HepG2 (cell line): Measurements from ENCODE around the gene TTBK1. TPM values are rescaled to one million over a fixed set of nuclear protein-coding genes. Genes with fewer than 3 reads are reported as not detected.

Experiments used
- AHR ChIP-seq: IDR thresholded peaks from 2 replicates; pipeline ENCODE4 v1.6.1; 2018; ENCODE audit warnings: missing genetic modification reagents, missing compliant biosample characterization
- FOXA1 ChIP-seq, 2 experiments: fragments of 450-650 bp in 1 of 2; sonication (generic) in 1 of 2; formaldehyde crosslinking in 1 of 2; IDR thresholded peaks; 2 replicates each; pipeline versions ENCODE4 v1.4.0 to v1.6.1; 2016 to 2020; ENCODE audit warnings: missing genetic modification reagents in 1 of 2
- FOXK1 ChIP-seq: sonication (generic); formaldehyde crosslinking; IDR thresholded peaks from 2 replicates; pipeline ENCODE4 v1.4.0; 2020; ENCODE audit warnings: low read depth, missing genetic modification reagents, borderline replicate concordance
- HNRNPK ChIP-seq: fragments of 200-400 bp; formaldehyde crosslinking; IDR thresholded peaks from 2 replicates; pipeline ENCODE4 v1.6.1; 2018; ENCODE audit warnings: low read length, low read depth, moderate library complexity, mild to moderate bottlenecking; ENCODE audit not compliant: poor library complexity, severe bottlenecking
- MTF1 ChIP-seq: sonication (generic); formaldehyde crosslinking; IDR thresholded peaks from 2 replicates; pipeline ENCODE4 v1.5.0; 2020; ENCODE audit warnings: missing genetic modification reagents
- MYC ChIP-seq: sonication (generic); formaldehyde crosslinking; IDR thresholded peaks from 2 replicates; pipeline ENCODE4 v1.9.0; 2021; ENCODE audit warnings: missing genetic modification reagents, borderline replicate concordance
- SAFB2 ChIP-seq: sonication (generic); formaldehyde crosslinking; IDR thresholded peaks from 2 replicates; pipeline ENCODE4 v1.5.1; 2020; ENCODE audit warnings: missing genetic modification reagents, low read depth, mild to moderate bottlenecking, borderline replicate concordance
- SNRNP70 ChIP-seq: fragments of 200-400 bp; formaldehyde crosslinking; IDR thresholded peaks from 2 replicates; pipeline ENCODE4 v1.6.1; 2017; ENCODE audit warnings: mild to moderate bottlenecking, low read depth, low read length, moderate library complexity
- SOX13 ChIP-seq, 3 experiments: fragments of 450-650 bp in 1 of 3; sonication (generic) in 1 of 3; formaldehyde crosslinking in 1 of 3; IDR thresholded peaks in 2 of 3; conservative IDR thresholded peaks in 1 of 3; 2 replicates each; pipeline versions ENCODE4 v1.5.0 to v1.6.1; 2016 to 2020; ENCODE audit warnings: antibody characterized with exemption in 1 of 3, mild to moderate bottlenecking in 1 of 3, missing compliant biosample characterization in 1 of 3, missing genetic modification reagents in 1 of 3, moderate library complexity in 1 of 3
- SRSF1 ChIP-seq: fragments of 200-400 bp; formaldehyde crosslinking; optimal IDR thresholded peaks from 2 replicates; pipeline ENCODE3; 2017; ENCODE audit warnings: mild to moderate bottlenecking, low read depth, low read length, moderate library complexity
- SSRP1 ChIP-seq: IDR thresholded peaks from 2 replicates; pipeline ENCODE4 v1.6.1; 2016; ENCODE audit warnings: control low read depth
- TEAD3 ChIP-seq: optimal IDR thresholded peaks from 2 replicates; pipeline ENCODE3; 2016; ENCODE audit warnings: borderline replicate concordance
- ZFP36L1 ChIP-seq: sonication (generic); formaldehyde crosslinking; IDR thresholded peaks from 2 replicates; pipeline ENCODE4 v1.8.0; 2022; ENCODE audit warnings: mild to moderate bottlenecking, missing genetic modification reagents, moderate library complexity
- ZMYM2 ChIP-seq: sonication (generic); formaldehyde crosslinking; IDR thresholded peaks from 2 replicates; pipeline ENCODE4 v1.8.0; 2022; ENCODE audit warnings: mild to moderate bottlenecking, missing genetic modification reagents
- ZNF263 ChIP-seq: sonication (generic); formaldehyde crosslinking; IDR thresholded peaks from 2 replicates; pipeline ENCODE4 v1.4.0; 2020; ENCODE audit warnings: missing genetic modification reagents
- ZNF432 ChIP-seq: sonication (generic); formaldehyde crosslinking; IDR thresholded peaks from 2 replicates; pipeline ENCODE4 v1.5.0; 2020; ENCODE audit warnings: missing genetic modification reagents, mild to moderate bottlenecking, borderline replicate concordance
- ZNF468 ChIP-seq: sonication (generic); formaldehyde crosslinking; IDR thresholded peaks from 2 replicates; pipeline ENCODE4 v1.8.0; 2022; ENCODE audit warnings: mild to moderate bottlenecking, moderate library complexity, missing genetic modification reagents
- ZNF567 ChIP-seq: sonication (generic); formaldehyde crosslinking; IDR thresholded peaks from 2 replicates; pipeline ENCODE4 v1.8.1; 2023; ENCODE audit warnings: mild to moderate bottlenecking, missing genetic modification reagents, borderline replicate concordance
- ZNF598 ChIP-seq: sonication (generic); formaldehyde crosslinking; IDR thresholded peaks from 2 replicates; pipeline ENCODE4 v1.5.1; 2020; ENCODE audit warnings: mild to moderate bottlenecking, missing genetic modification reagents, borderline replicate concordance
- ZNF674 ChIP-seq: sonication (generic); formaldehyde crosslinking; IDR thresholded peaks from 2 replicates; pipeline ENCODE4 v1.5.0; 2020; ENCODE audit warnings: low read depth, mild to moderate bottlenecking, missing genetic modification reagents
- ZSCAN20 ChIP-seq: sonication (generic); formaldehyde crosslinking; IDR thresholded peaks from 2 replicates; pipeline ENCODE4 v1.4.0; 2020; ENCODE audit warnings: missing genetic modification reagents, mild to moderate bottlenecking, borderline replicate concordance
- polyA plus RNA-seq, 8 experiments: library from polyadenylated mRNA; depleted of rRNA in 3 of 8; stranded (reverse) in 7 of 8; unstranded in 1 of 8; fragments of >200 nt; fragmentation: Illumina TruSeq in 4 of 8; extraction: Trizol in 4 of 8; gene quantifications; 2 replicates each; pipeline versions ENCODE4 v1.2.1 to v1.2.3, GENCODE V29; 2011 to 2016; ENCODE audit warnings: low read depth in 4 of 8, missing spikeins in 1 of 8, mixed read lengths in 1 of 8; ENCODE audit not compliant: insufficient read depth in 1 of 8
- total RNA-seq, 5 experiments: library from RNA; depleted of rRNA; stranded (reverse); fragments of >200 nt; fragmentation: Illumina TruSeq; extraction: Trizol; gene quantifications; 2 replicates each; pipeline ENCODE4 v1.2.3, GENCODE V29; 2016; ENCODE audit warnings: low read depth in 1 of 5
- TF ChIP-seq, protein P1 (sequence below): sonication (generic); formaldehyde crosslinking; IDR thresholded peaks from 2 replicates; pipeline ENCODE4 v1.9.0; 2021; ENCODE audit warnings: missing genetic modification reagents, mild to moderate bottlenecking, borderline replicate concordance
- TF ChIP-seq, protein P2 (sequence below): sonication (generic); formaldehyde crosslinking; conservative IDR thresholded peaks from 2 replicates; pipeline ENCODE4 v1.4.0; 2020; ENCODE audit warnings: mild to moderate bottlenecking, missing genetic modification reagents, moderate library complexity
- TF ChIP-seq, protein P3 (sequence below): sonication (generic); formaldehyde crosslinking; IDR thresholded peaks from 2 replicates; pipeline ENCODE4 v1.4.0; 2020; ENCODE audit warnings: missing genetic modification reagents

The TTBK1 gene
- total and polyA plus RNA-seq, 2 of the 13 experiments (the other 11 are each of a cell fraction or from before 2014, with no cell fraction given): 0.24 to 0.33 TPM

DNA sequence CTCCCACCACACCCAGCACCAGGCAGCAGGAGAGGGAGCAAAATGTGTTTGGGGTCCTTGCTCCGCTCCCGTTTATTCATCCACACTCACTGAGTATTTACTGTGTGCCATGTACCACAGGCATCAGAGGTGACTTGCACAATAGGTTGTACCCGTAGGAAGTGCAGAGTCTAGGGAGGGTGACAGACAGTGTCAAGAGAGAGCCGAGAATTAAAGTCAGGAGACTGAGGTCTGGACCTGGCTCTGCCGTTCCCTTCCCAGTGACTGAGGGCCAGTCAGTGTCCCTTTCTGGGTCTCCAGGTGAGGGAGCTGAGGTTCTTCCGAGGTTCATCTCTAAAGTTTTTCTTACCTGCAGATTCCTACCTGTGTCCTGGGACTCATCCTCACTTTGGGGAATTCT is 22.3 kb downstream of the TTBK1 start (continued):
- TF ChIP-seq, protein P1, sequence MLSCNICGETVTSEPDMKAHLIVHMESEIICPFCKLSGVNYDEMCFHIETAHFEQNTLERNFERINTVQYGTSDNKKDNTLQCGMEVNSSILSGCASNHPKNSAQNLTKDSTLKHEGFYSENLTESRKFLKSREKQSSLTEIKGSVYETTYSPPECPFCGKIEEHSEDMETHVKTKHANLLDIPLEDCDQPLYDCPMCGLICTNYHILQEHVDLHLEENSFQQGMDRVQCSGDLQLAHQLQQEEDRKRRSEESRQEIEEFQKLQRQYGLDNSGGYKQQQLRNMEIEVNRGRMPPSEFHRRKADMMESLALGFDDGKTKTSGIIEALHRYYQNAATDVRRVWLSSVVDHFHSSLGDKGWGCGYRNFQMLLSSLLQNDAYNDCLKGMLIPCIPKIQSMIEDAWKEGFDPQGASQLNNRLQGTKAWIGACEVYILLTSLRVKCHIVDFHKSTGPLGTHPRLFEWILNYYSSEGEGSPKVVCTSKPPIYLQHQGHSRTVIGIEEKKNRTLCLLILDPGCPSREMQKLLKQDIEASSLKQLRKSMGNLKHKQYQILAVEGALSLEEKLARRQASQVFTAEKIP (CRISPR knock-in tag): no peak
- TF ChIP-seq ZSCAN20 (CRISPR knock-in tag) (no peak), ZNF598 (CRISPR knock-in tag) (peak; percentile 18; the same call in 1 of the 2 replicates), SSRP1 (CRISPR knock-in tag) (no peak), FOXA1 (IDR thresholded peaks at IDR 0.05) (no peak), FOXA1 (CRISPR knock-in tag; IDR thresholded peaks at IDR 0.05) (peak; percentile 49), ZNF432 (CRISPR knock-in tag) (no peak), AHR (no peak), MTF1 (no peak), MYC (no peak), TEAD3 (CRISPR knock-in tag) (peak; percentile 62), ZNF263 (no peak), SRSF1 (no peak), FOXK1 (CRISPR knock-in tag) (no peak), SOX13 (IDR thresholded peaks at IDR 0.05) (no peak), SOX13 (CRISPR knock-in tag; conservative IDR thresholded peaks at IDR 0.05 in 1 of 2, IDR thresholded peaks at IDR 0.05 in 1 of 2) (peak in 1 of 2 experiments; percentile 63; a peak in 2 of 4 replicates), HNRNPK (no peak), SNRNP70 (no peak), ZFP36L1 (CRISPR knock-in tag) (no peak), SAFB2 (CRISPR knock-in tag) (no peak), ZMYM2 (no peak), ZNF468 (no peak), ZNF674 (CRISPR knock-in tag) (no peak), ZNF567 (CRISPR knock-in tag) (no peak)
- TF ChIP-seq, protein P2, sequence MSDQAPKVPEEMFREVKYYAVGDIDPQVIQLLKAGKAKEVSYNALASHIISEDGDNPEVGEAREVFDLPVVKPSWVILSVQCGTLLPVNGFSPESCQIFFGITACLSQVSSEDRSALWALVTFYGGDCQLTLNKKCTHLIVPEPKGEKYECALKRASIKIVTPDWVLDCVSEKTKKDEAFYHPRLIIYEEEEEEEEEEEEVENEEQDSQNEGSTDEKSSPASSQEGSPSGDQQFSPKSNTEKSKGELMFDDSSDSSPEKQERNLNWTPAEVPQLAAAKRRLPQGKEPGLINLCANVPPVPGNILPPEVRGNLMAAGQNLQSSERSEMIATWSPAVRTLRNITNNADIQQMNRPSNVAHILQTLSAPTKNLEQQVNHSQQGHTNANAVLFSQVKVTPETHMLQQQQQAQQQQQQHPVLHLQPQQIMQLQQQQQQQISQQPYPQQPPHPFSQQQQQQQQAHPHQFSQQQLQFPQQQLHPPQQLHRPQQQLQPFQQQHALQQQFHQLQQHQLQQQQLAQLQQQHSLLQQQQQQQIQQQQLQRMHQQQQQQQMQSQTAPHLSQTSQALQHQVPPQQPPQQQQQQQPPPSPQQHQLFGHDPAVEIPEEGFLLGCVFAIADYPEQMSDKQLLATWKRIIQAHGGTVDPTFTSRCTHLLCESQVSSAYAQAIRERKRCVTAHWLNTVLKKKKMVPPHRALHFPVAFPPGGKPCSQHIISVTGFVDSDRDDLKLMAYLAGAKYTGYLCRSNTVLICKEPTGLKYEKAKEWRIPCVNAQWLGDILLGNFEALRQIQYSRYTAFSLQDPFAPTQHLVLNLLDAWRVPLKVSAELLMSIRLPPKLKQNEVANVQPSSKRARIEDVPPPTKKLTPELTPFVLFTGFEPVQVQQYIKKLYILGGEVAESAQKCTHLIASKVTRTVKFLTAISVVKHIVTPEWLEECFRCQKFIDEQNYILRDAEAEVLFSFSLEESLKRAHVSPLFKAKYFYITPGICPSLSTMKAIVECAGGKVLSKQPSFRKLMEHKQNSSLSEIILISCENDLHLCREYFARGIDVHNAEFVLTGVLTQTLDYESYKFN (CRISPR knock-in tag): peak; percentile 35
- TF ChIP-seq, protein P3, sequence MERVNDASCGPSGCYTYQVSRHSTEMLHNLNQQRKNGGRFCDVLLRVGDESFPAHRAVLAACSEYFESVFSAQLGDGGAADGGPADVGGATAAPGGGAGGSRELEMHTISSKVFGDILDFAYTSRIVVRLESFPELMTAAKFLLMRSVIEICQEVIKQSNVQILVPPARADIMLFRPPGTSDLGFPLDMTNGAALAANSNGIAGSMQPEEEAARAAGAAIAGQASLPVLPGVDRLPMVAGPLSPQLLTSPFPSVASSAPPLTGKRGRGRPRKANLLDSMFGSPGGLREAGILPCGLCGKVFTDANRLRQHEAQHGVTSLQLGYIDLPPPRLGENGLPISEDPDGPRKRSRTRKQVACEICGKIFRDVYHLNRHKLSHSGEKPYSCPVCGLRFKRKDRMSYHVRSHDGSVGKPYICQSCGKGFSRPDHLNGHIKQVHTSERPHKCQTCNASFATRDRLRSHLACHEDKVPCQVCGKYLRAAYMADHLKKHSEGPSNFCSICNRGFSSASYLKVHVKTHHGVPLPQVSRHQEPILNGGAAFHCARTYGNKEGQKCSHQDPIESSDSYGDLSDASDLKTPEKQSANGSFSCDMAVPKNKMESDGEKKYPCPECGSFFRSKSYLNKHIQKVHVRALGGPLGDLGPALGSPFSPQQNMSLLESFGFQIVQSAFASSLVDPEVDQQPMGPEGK (CRISPR knock-in tag): 0 out of 2 replicates have a peak, but pooled peaks have one; percentile 47
